H9 (cell line): ENCODE data around the gene KRTAP23-1. TPM values are rescaled to one million over a fixed set of nuclear protein-coding genes. Genes with fewer than 3 reads are reported as not detected.

Experiments
- DNase-seq: peaks from one replicate; pipeline ENCODE4 v3.0.0-alpha.2; 2017
- H2AFZ ChIP-seq: one replicate; pipeline ENCODE4 v1.6.1; 2013; ENCODE audit warnings: mild to moderate bottlenecking, low read length, control low read depth, moderate library complexity
- H2AK5ac ChIP-seq: 2 replicates; pipeline ENCODE4 v1.6.1; 2013; ENCODE audit warnings: low read length, control low read depth, mixed read lengths; ENCODE audit not compliant: insufficient read length
- H2BK120ac ChIP-seq: one replicate; pipeline ENCODE4 v1.6.1; 2013; ENCODE audit warnings: low read depth, mild to moderate bottlenecking, low read length, control low read depth, inconsistent platforms; ENCODE audit not compliant: poor library complexity, severe bottlenecking
- H2BK12ac ChIP-seq: 2 replicates; pipeline ENCODE4 v1.6.1; 2013; ENCODE audit warnings: low read length, control low read depth, mixed read lengths, low read depth; ENCODE audit not compliant: insufficient read length
- H2BK15ac ChIP-seq: 2 replicates; pipeline ENCODE4 v1.6.1; 2013; ENCODE audit warnings: low read depth, low read length, control low read depth
- H2BK20ac ChIP-seq: one replicate; pipeline ENCODE4 v1.6.1; 2013; ENCODE audit warnings: low read depth, mild to moderate bottlenecking, low read length, control low read depth, inconsistent platforms; ENCODE audit not compliant: poor library complexity, severe bottlenecking
- H2BK5ac ChIP-seq: 2 replicates; pipeline ENCODE4 v1.6.1; 2013; ENCODE audit warnings: low read length, control low read depth, mixed read lengths; ENCODE audit not compliant: insufficient read length
- H3K14ac ChIP-seq: 2 replicates; pipeline ENCODE4 v1.6.1; 2013; ENCODE audit warnings: low read length, control low read depth; ENCODE audit not compliant: insufficient read depth
- H3K18ac ChIP-seq: 2 replicates; pipeline ENCODE4 v1.6.1; 2013; ENCODE audit warnings: low read depth, mild to moderate bottlenecking, mixed read lengths, low read length, control low read depth; ENCODE audit not compliant: insufficient read length
- H3K23ac ChIP-seq: 2 replicates; pipeline ENCODE4 v1.6.1; 2013; ENCODE audit warnings: low read length, control low read depth, mixed read lengths, low read depth; ENCODE audit not compliant: insufficient read length
- H3K23me2 ChIP-seq: 2 replicates; pipeline ENCODE4 v1.6.1; 2013; ENCODE audit warnings: low read depth, mild to moderate bottlenecking, mixed read lengths, low read length, control low read depth; ENCODE audit not compliant: insufficient read length, poor library complexity, severe bottlenecking
- H3K27ac ChIP-seq: 2 replicates; pipeline ENCODE4 v1.5.1; 2013; ENCODE audit warnings: low read length, control low read depth, mixed read lengths, low read depth; ENCODE audit not compliant: insufficient read length
- H3K27me3 ChIP-seq: 2 replicates; pipeline ENCODE4 v1.6.1; 2013; ENCODE audit warnings: low read length, control low read depth, inconsistent platforms; ENCODE audit not compliant: insufficient read depth
- H3K4ac ChIP-seq: 2 replicates; pipeline ENCODE4 v1.6.1; 2013; ENCODE audit warnings: low read depth, mild to moderate bottlenecking, control low read depth, inconsistent platforms, low read length, moderate library complexity
- H3K4me1 ChIP-seq: 2 replicates; pipeline ENCODE4 v1.6.1; 2013; ENCODE audit warnings: low read length, control low read depth, inconsistent platforms; ENCODE audit not compliant: insufficient read depth
- H3K4me2 ChIP-seq: 2 replicates; pipeline ENCODE4 v1.6.1; 2013; ENCODE audit warnings: low read length, control low read depth, mixed read lengths; ENCODE audit not compliant: insufficient read length, insufficient read depth
- H3K56ac ChIP-seq: 2 replicates; pipeline ENCODE4 v1.6.1; 2013; ENCODE audit warnings: low read depth, mild to moderate bottlenecking, mixed read lengths, low read length, control low read depth; ENCODE audit not compliant: insufficient read length
- H3K79me1 ChIP-seq: 2 replicates; pipeline ENCODE4 v1.6.1; 2013; ENCODE audit warnings: low read depth, mild to moderate bottlenecking, moderate library complexity, low read length, control low read depth, inconsistent platforms; ENCODE audit not compliant: insufficient read depth, poor library complexity, severe bottlenecking
- H3K79me2 ChIP-seq: 2 replicates; pipeline ENCODE4 v1.6.1; 2013; ENCODE audit warnings: low read length, control low read depth, inconsistent platforms; ENCODE audit not compliant: insufficient read depth
- H3K9ac ChIP-seq: 2 replicates; pipeline ENCODE4 v1.6.1; 2013; ENCODE audit warnings: low read length, control low read depth, mixed read lengths; ENCODE audit not compliant: insufficient read length; ENCODE audit errors: extremely low read depth
- H3K9me3 ChIP-seq: one replicate; pipeline ENCODE4 v1.6.1; 2013; ENCODE audit warnings: low read depth, low read length, inconsistent platforms; ENCODE audit not compliant: control insufficient read depth
- H3T11ph ChIP-seq: one replicate; pipeline ENCODE4 v1.6.1; 2013; ENCODE audit warnings: mild to moderate bottlenecking, low read length, control low read depth, inconsistent platforms
- H4K20me1 ChIP-seq: one replicate; pipeline ENCODE4 v1.6.1; 2013; ENCODE audit not compliant: control insufficient read depth, insufficient read length, insufficient read depth
- H4K5ac ChIP-seq: 2 replicates; pipeline ENCODE4 v1.6.1; 2013; ENCODE audit warnings: low read depth, mild to moderate bottlenecking, mixed read lengths, low read length, control low read depth; ENCODE audit not compliant: insufficient read length
- H4K8ac ChIP-seq: replicated peaks from 2 replicates; pipeline ENCODE4 v1.6.1; 2013; ENCODE audit warnings: low read length, control low read depth, mixed read lengths, low read depth; ENCODE audit not compliant: insufficient read length
- H4K91ac ChIP-seq: 2 replicates; pipeline ENCODE4 v1.6.1; 2013; ENCODE audit warnings: low read depth, mild to moderate bottlenecking, moderate library complexity, mixed read lengths, low read length, control low read depth; ENCODE audit not compliant: insufficient read length
- H3K27ac Mint-ChIP-seq, 3 experiments: 2 replicates in 2 of 3; 3 replicates in 1 of 3; pipeline ENCODE4 v1.8.0; 2020 to 2021; ENCODE audit warnings: mixed read lengths in 3 of 3, mild to moderate bottlenecking in 1 of 3, moderate library complexity in 1 of 3
- H3K27me3 Mint-ChIP-seq: 2 replicates; pipeline ENCODE4 v1.8.0; 2021; ENCODE audit warnings: low read depth, mild to moderate bottlenecking, moderate library complexity, mixed read lengths
- H3K36me3 Mint-ChIP-seq, 3 experiments: 2 replicates in 2 of 3; 3 replicates in 1 of 3; pipeline ENCODE4 v1.8.0; 2020 to 2021; ENCODE audit warnings: low read depth in 3 of 3, mixed read lengths in 3 of 3; ENCODE audit not compliant: insufficient read depth in 1 of 3
- H3K4me1 Mint-ChIP-seq, 2 experiments: 2 replicates each; pipeline ENCODE4 v1.8.0; 2020; ENCODE audit warnings: mixed read lengths in 2 of 2
- H3K4me3 Mint-ChIP-seq, 2 experiments: 2 replicates in 1 of 2; 3 replicates in 1 of 2; pipeline ENCODE4 v1.8.0; 2020 to 2021; ENCODE audit warnings: mild to moderate bottlenecking in 2 of 2, mixed read lengths in 2 of 2, moderate library complexity in 1 of 2
- H3K9me3 Mint-ChIP-seq, 2 experiments: 2 replicates in 1 of 2; 3 replicates in 1 of 2; pipeline ENCODE4 v1.8.0; 2020; ENCODE audit warnings: mild to moderate bottlenecking in 2 of 2, mixed read lengths in 2 of 2, moderate library complexity in 1 of 2
- WGBS: extraction: QIAGEN DNeasy Blood & Tissue Kit; methylation state at CpG from one replicate; pipeline ENCODE4 v1.1.7; 2013; ENCODE audit warnings: missing lambda C conversion rate, low lambda C conversion rate, mixed read lengths; ENCODE audit not compliant: insufficient read length; ENCODE audit errors: extremely low coverage; 5-methylcytosine and 5-hydroxymethylcytosine counted together
- total RNA-seq: library from RNA; stranded (reverse); gene quantifications from 2 replicates; pipeline ENCODE4 v1.2.1, GENCODE V29; 2021
- TF ChIP-seq, protein P1 (sequence below): fragments of 200-600 bp; sonication (generic); conservative IDR thresholded peaks from 3 replicates; pipeline ENCODE4 v1.8.0; 2021; ENCODE audit warnings: antibody characterized with exemption, mild to moderate bottlenecking

The KRTAP23-1 gene
- total RNA-seq, 1 experiment from 2014 or later = not detected

DNA sequence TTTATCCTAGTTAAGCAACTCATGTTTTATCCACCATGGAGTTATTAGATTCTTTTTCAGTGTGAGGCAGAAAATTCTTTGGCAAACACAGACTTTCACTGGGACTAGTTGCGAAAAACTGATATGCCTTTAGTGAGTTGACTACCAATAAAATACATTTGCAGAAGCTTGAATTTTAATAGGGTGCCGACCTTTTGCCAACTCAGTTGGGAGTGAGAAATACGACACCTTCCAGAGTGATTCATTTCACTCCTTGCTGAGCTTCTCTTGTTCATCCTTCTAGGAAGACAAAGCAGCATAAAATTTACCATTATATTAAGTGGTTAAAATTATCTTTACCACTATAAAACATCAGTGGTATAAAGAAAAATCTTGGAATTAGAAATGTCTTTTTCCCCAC is 1.2 kb upstream of the KRTAP23-1 start:
- no peaks in the 10 kb centered on the region for H3K79me1 ChIP-seq
- no peak overlapping the region for H2AFZ ChIP-seq
- no peaks in the 10 kb centered on the region for H3K79me2 ChIP-seq
- H2BK5ac ChIP-seq = no peak overlapping the region
- peaks cover 4% of the 10 kb centered on the region; the same call in 1 of the 2 replicates for H3K4me1 ChIP-seq
- Mint-ChIP-seq H3K36me3 (peaks cover 0 to 7% (median 0%) of the 10 kb centered on the region in 3 experiments; a peak in 1 of 7 replicates), H3K27me3 (no peaks in the 10 kb centered on the region), H3K9me3 (peaks cover 8 to 15% of the 10 kb centered on the region in 2 experiments; a peak in 4 of 5 replicates), H3K4me3 (no peak overlapping the region), H3K4me1 (peaks cover 13 to 29% of the 10 kb centered on the region in 2 experiments), H3K27ac (no peak overlapping the region)
- H3K18ac ChIP-seq = no peak overlapping the region
- H2BK12ac ChIP-seq = no peak overlapping the region
- H2BK120ac ChIP-seq = no peak overlapping the region
- H3K14ac ChIP-seq = no peak overlapping the region
- no peaks in the 10 kb centered on the region for H4K20me1 ChIP-seq
- no peak overlapping the region for H2AK5ac ChIP-seq
- no peak overlapping the region for H3K4me2 ChIP-seq
- H3K4ac ChIP-seq = no peak overlapping the region
- H3K9me3 ChIP-seq = no peaks in the 10 kb centered on the region
- DNase-seq = no peak
- TF ChIP-seq, protein P1, sequence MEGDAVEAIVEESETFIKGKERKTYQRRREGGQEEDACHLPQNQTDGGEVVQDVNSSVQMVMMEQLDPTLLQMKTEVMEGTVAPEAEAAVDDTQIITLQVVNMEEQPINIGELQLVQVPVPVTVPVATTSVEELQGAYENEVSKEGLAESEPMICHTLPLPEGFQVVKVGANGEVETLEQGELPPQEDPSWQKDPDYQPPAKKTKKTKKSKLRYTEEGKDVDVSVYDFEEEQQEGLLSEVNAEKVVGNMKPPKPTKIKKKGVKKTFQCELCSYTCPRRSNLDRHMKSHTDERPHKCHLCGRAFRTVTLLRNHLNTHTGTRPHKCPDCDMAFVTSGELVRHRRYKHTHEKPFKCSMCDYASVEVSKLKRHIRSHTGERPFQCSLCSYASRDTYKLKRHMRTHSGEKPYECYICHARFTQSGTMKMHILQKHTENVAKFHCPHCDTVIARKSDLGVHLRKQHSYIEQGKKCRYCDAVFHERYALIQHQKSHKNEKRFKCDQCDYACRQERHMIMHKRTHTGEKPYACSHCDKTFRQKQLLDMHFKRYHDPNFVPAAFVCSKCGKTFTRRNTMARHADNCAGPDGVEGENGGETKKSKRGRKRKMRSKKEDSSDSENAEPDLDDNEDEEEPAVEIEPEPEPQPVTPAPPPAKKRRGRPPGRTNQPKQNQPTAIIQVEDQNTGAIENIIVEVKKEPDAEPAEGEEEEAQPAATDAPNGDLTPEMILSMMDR = no peak
- H3K9ac ChIP-seq = no peak overlapping the region
- no peak overlapping the region for H3K23ac ChIP-seq
- no peak overlapping the region for H3T11ph ChIP-seq
- no peaks in the 10 kb centered on the region for H3K27me3 ChIP-seq
- no peak overlapping the region for H3K27ac ChIP-seq
- H4K91ac ChIP-seq = no peak overlapping the region
- no peak overlapping the region for H2BK20ac ChIP-seq
- H2BK15ac ChIP-seq = no peak overlapping the region
- no peak overlapping the region for H3K56ac ChIP-seq
- H3K23me2 ChIP-seq = no peaks in the 10 kb centered on the region
- no CpG with 5 or more reads among the region's 3 CpGs for WGBS
- no peak overlapping the region for H4K8ac ChIP-seq
- H4K5ac ChIP-seq = no peak overlapping the region
